ENCODE data around the gene TAGAP.

GRCh38 chr6:159092631-159093030 lies 47.8 kb upstream of the TAGAP start:
- TF ChIP-seq CTCF (IDR thresholded peaks at IDR 0.05), result no peak
- TF ChIP-seq POLR2A (IDR thresholded peaks at IDR 0.05), result no peak
